ENCODE results near the gene METTL25.

GRCh38 chr12:82357340-82357739, 989 bp upstream of the METTL25 start:
- TF ChIP-seq LEF1 (IDR thresholded peaks at IDR 0.05; ENCODE audit: borderline replicate concordance), result no peak
- TF ChIP-seq ZNF384 (IDR thresholded peaks at IDR 0.05), result no peak
- no peak for TF ChIP-seq SP1 (IDR thresholded peaks at IDR 0.05)
- TF ChIP-seq TARDBP (IDR thresholded peaks at IDR 0.05), result no peak
- TF ChIP-seq FOXM1 (IDR thresholded peaks at IDR 0.05; ENCODE audit: borderline replicate concordance), result no peak
- TF ChIP-seq ELF4 (IDR thresholded peaks at IDR 0.05), result no peak
- no peak for TF ChIP-seq CTBP1 (IDR thresholded peaks at IDR 0.05; ENCODE audit: borderline replicate concordance)
- TF ChIP-seq NFRKB (IDR thresholded peaks at IDR 0.05), result no peak
- no peak for TF ChIP-seq HDGF (IDR thresholded peaks at IDR 0.05; ENCODE audit: borderline replicate concordance)

All from HEK293T (cell line).